GM18511 (cell line): ENCODE data around the gene C13orf46.

ENCODE experiments used
- ATAC-seq: cut with Tn5 transposase; IDR thresholded peaks from one replicate; pipeline ENCODE4 v1.9.1; 2021; ENCODE audit warnings: mild to moderate bottlenecking, moderate library complexity; ENCODE audit not compliant: unreplicated experiment

C13orf46 gene

GRCh38 chr13:114010401-114011101 lies 36.7 kb upstream of the C13orf46 start:
- ATAC-seq: no peak

- ATAC-seq: no peak
These were observed 35.9 kb upstream of the C13orf46 start for GRCh38 chr13:114009590-114010400.

DNA sequence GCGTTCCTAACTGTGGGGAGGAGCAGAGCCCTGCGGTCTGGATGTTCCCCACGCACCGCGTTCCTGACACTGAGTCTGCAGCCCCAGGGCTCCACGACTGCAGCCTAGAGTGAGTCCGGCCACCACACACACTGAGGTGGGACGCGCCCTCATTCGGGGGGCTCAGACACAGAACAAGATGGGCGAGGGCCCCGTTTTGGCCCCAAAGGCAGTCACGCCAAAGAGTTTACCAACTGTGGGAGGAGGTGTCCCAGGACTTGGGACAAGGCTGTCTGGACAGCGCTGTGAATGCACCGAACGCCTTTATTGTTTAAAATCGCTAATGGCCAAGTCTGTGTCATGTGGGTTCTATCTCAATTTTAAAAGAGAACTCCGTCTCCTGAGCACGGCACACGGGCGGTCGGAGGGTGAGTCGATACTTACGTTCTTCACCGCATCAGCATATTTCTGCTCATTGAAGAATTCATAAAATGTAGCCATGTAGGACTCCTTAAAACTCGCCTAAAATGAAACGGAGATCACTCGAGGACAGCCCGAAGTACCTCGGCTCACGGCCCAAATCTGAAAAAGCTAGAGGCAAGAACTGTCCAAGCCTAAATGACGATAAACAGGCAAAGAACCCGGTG lies 35.2 kb upstream of the C13orf46 start:
- no peak for ATAC-seq

DNA sequence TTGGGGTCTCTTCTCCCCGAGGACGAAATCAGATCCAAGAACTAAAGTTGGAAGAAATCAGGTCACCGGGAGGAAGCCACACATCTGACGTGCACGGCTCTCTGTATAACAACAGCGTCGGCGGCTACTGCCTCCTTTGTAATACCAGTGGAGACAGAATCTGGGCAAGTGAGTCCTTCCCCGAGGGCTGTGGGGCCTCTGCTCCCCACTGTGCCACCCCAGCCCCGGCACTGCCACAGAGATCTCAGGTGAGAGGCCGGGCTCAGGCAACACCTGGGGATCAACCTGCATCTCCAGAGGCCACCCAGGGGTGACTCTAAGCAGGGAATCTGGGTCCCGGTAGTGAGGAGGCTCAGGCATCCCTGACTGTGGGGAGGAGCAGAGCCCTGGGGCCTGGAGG lies 33.7 kb upstream of the C13orf46 start:
- ATAC-seq: no peak

DNA sequence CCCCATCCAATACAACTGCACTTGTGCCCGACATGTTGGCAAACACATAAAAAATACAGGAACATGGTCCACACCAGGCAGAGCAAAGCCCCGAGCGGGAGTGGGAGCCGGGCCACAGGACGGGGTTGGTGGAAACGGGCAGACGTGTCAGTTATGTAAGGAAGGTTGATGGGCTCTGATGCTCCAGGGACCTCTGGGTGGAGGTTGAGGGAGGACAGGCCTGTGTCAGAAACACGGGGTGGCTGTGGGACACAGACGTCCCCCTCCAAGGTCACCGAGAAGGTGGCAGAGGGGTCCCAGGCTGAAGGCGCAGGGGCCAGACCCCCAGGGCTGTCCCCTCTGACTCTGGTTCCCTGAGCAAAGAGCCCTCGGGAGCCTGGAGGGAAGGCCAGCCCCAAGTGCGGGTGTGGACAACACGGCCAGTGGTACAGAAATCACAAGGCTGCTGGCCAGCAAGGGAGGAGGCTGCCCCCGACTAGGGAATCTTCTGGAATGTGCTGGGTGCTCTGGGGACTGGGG lies 31.4 kb upstream of the C13orf46 start:
- ATAC-seq: no peak

- no peak for ATAC-seq
These were observed 30.7 kb upstream of the C13orf46 start for GRCh38 chr13:114004420-114005205.

DNA sequence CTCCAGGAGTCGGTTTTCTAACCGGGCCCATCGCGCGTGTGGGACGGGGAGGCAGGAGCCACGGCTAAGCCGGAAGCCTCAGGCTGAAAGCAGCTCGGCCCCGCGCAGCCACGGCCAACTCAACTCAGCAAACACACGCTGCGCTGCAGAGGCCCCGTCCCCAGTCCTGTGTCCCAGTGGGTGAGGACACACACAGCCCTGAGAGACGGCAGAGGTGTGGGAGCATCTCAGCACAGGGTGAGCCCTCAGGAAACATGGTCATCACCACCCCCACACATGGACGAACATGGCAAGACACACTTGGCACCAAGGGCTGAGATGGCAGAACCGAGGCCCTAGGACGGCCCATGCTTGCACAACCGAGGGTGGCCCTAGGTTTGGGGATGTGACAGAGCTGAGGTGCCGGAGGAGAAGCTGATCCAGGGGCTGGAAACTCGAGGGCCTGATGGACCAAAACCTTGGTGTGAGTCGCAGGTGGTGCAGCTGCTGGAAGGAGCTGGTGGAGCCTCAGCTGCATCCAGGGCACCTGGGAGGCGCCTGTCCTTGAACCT lies 29.0 kb upstream of the C13orf46 start:
- ATAC-seq: no peak

- ATAC-seq: no peak
These were observed 28.2 kb upstream of the C13orf46 start for GRCh38 chr13:114002009-114002544.

GRCh38 chr13:114001331-114002008 lies 27.6 kb upstream of the C13orf46 start:
- no peak for ATAC-seq

GRCh38 chr13:114000151-114001040 lies 26.5 kb upstream of the C13orf46 start:
- no peak for ATAC-seq

DNA sequence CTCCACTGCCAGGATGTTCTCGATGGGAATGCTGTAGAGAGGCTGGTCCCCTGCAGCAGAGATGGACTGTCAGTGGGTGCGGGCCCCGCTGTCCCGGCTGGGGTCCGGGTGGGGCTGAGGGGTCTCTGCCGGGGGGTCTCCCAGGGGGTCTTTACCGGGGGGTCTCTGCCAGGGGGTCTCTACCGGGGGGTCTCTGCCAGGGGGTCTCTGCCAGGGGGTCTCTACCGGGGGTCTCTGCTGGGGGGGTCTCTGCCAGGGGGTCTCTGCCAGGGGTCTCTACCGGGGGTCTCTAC lies 25.7 kb upstream of the C13orf46 start:
- ATAC-seq: no peak

GRCh38 chr13:113998781-113999617 lies 25.1 kb upstream of the C13orf46 start:
- ATAC-seq: no peak

DNA sequence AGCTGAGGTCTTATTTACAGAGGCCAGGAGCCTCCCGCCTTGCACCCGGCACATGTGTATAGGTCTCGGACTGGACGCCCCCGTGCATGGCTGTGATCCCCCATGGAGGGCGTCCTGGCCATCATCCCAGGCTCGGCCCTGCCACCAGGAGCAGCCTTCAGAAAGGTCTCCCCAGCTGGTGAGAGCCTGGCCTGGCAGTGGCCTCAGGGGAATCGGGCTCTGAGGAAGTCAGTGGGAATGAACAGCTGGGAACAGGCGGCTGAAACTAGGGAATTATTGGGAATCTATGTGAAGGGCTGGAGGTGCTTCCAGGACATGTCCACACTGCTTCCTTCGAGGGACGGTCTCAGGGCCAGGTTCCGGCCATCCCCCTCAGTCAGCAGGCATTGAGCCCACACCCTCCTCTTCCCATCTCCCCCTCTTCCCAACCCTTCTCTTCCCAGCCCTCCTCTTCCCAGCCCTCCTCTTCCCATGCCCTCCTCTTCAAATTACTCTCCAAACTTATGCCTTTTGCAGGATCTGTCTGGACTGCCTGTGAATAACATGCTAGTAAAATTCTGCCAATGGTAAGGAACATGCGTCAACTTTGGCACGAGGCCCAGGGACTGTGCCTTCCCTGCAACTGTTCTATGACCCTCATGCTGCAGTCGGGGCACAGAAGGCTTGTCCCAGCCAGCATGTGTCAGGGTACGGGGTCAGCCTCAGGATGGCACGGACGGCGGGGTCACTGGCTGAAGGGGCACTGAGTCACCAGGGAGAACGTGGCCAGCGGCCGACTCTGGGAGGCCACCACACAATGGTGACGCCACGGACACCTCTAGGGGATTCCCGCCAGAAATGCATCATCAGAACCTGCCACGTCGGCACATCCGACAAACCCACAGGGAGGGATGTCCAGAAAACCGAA lies 24.2 kb upstream of the C13orf46 start:
- no peak for ATAC-seq

DNA sequence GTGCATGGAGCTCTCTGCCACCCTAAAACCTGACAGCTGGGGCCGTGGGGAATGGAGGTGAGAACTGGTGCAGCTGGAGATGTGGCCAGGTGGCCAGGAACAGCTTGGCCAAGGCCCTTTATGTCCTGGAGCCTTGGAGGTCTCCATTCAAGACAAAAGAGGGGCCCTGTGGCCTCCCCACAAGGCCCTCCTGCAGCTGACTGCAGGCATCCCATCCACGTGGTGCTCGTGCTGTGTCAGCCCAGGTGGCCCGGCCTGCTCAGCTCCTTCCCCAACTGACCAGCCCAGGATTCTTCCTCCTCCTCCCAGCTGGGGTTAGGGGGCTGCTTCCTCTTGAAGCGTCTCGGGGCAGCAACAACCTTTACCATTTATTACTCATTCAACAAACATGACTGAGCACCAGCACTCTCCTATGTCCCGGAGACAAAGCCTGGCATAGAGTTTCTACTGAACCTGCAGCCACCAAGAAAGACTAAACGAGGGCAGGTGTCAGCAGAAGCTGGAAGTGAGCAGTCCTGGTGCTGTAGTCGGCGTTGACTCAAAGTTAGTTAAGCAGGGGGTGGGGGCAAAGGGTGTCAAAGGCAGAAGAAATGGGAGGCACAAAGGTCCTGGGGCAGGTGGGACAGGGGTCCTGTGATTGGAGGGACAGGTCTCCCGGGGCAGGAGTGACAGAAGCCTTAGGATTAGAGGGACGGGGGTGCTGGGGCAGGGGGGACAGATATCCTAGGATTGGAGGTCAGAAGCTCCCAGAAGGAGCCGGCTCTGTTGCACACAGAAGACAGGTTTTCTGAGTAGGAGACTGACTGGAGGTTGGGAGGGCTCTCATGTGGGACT lies 23.3 kb upstream of the C13orf46 start:
- no peak for ATAC-seq

GRCh38 chr13:113996081-113996911 lies 22.4 kb upstream of the C13orf46 start:
- no peak for ATAC-seq
